Ovary (tissue), 3 donors: Measurements from ENCODE around the gene WDR37.

Source experiments
- POLR2A ChIP-seq: fragments of 450-650 bp; IDR thresholded peaks from one replicate; pipeline ENCODE4 v1.6.1; 2017; ENCODE audit warnings: antibody characterized with exemption, mild to moderate bottlenecking, moderate library complexity
- TF ChIP-seq, protein P1 (sequence below), 3 donors: fragments of 450-650 bp in 2 of 3; fragments of 200-600 bp in 1 of 3; IDR thresholded peaks; one replicate each; pipeline versions ENCODE4 v1.5.1 to v1.8.0; 2016 to 2022; ENCODE audit warnings: antibody characterized with exemption in 3 of 3, mild to moderate bottlenecking in 1 of 3
- donor health status: DM: no; HTN: no; CAD: no.

DNA sequence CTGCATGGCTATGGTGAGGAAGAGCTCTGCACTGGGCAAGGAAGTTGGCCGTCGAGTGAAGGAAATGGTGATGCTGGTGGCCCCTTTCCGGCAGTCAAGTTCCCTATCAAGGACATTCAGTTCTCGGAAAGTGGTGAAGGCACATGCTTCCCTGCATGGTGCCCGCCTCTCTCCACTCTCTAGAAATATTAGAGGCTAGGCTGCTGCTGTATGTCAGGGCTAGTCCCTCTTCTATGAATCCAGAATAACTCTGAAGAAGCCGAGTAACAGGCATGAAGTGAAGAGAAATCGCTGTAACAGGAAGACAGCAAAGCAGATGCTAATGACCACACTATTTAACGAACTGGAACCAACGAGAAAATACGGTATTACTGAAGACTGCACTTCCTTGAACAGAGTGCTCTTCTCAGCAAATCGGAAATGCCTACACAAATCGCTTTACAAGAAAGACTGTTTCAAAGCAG lies 12.6 kb upstream of the WDR37 start:
- TF ChIP-seq POLR2A = no peak
- TF ChIP-seq, protein P1, sequence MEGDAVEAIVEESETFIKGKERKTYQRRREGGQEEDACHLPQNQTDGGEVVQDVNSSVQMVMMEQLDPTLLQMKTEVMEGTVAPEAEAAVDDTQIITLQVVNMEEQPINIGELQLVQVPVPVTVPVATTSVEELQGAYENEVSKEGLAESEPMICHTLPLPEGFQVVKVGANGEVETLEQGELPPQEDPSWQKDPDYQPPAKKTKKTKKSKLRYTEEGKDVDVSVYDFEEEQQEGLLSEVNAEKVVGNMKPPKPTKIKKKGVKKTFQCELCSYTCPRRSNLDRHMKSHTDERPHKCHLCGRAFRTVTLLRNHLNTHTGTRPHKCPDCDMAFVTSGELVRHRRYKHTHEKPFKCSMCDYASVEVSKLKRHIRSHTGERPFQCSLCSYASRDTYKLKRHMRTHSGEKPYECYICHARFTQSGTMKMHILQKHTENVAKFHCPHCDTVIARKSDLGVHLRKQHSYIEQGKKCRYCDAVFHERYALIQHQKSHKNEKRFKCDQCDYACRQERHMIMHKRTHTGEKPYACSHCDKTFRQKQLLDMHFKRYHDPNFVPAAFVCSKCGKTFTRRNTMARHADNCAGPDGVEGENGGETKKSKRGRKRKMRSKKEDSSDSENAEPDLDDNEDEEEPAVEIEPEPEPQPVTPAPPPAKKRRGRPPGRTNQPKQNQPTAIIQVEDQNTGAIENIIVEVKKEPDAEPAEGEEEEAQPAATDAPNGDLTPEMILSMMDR (IDR thresholded peaks at IDR 0.05) = no peak
